ENCODE data around the gene DLG2.
"Not testable (repeated sequence)": the region's sequence is repeated elsewhere in the genome, so short reads cannot be mapped to it uniquely, and the experiment has no call there.

DLG2 gene

GRCh38 chr11:83642500-83642899, 1984.6 kb downstream of the DLG2 start:
- DNase-seq = no peak

GRCh38 chr11:83641511-83641910, 1985.6 kb downstream of the DLG2 start:
- no peak for DNase-seq

GRCh38 chr11:83639995-83640758, 1987.0 kb downstream of the DLG2 start:
- DNase-seq = no peak

- DNase-seq = no peak
Observed at GRCh38 chr11:83635166-83635565, 1992.0 kb downstream of the DLG2 start.

GRCh38 chr11:83630211-83630610, 1996.9 kb downstream of the DLG2 start:
- DNase-seq = no peak

- no peak for DNase-seq
Observed at GRCh38 chr11:83629775-83630174, 1997.4 kb downstream of the DLG2 start.

- DNase-seq = no peak
Observed at GRCh38 chr11:83628622-83629355, 1998.4 kb downstream of the DLG2 start.

GRCh38 chr11:83625336-83625735, 2001.8 kb downstream of the DLG2 start:
- DNase-seq = no peak

- DNase-seq = no peak
Observed at GRCh38 chr11:83617671-83618070, 2009.5 kb downstream of the DLG2 start.

- DNase-seq = no peak
Observed at GRCh38 chr11:83613767-83614121, 2013.4 kb downstream of the DLG2 start.

GRCh38 chr11:83612891-83613766, 2014.0 kb downstream of the DLG2 start:
- DNase-seq = no peak

- no peak for DNase-seq
Observed at GRCh38 chr11:83611600-83611999, 2015.5 kb downstream of the DLG2 start.

- no peak for DNase-seq
Observed at GRCh38 chr11:83611031-83611430, 2016.1 kb downstream of the DLG2 start.

- DNase-seq = peak; percentile 73 to 95
Observed at GRCh38 chr11:83609191-83609590, 2018.0 kb downstream of the DLG2 start.

GRCh38 chr11:83608571-83608970, 2018.6 kb downstream of the DLG2 start:
- no peak for DNase-seq

GRCh38 chr11:83601914-83602527, 2025.1 kb downstream of the DLG2 start:
- DNase-seq = no peak

- no peak for DNase-seq
Observed at GRCh38 chr11:83601201-83601913, 2025.8 kb downstream of the DLG2 start.

- DNase-seq = no peak
Observed at GRCh38 chr11:83600661-83601060, 2026.5 kb downstream of the DLG2 start.

GRCh38 chr11:83599066-83599465, 2028.1 kb downstream of the DLG2 start:
- no peak for DNase-seq

- DNase-seq = not testable (repeated sequence)
Observed at GRCh38 chr11:83587797-83588196, 2039.3 kb downstream of the DLG2 start.

GRCh38 chr11:83583757-83584366, 2043.3 kb downstream of the DLG2 start:
- no peak for DNase-seq

- no peak for DNase-seq
Observed at GRCh38 chr11:83574519-83574918, 2052.6 kb downstream of the DLG2 start.

Data from cerebellar nuclear complex (tissue), 1 donor.